ENCODE measurements around the gene USP48.

USP48 gene

GRCh38 chr1:21825393-21825792 is 42.4 kb upstream of the USP48 start:
- WGBS, 2 donors (ENCODE audit: extremely low coverage in 2 of 2, insufficient read length in 2 of 2, insufficient replicate concordance in 1 of 2), result no CpG with 5 or more reads among the region's 7 CpGs
- DNase-seq (ENCODE audit: low spot score), result no peak
- no peak overlapping the region for H2BK12ac ChIP-seq (ENCODE audit: low read length)

GRCh38 chr1:21824926-21825325 is 42.0 kb upstream of the USP48 start:
- Histone ChIP-seq H3K4me3 (ENCODE audit: low read length in 2 of 2) (no peak overlapping the region), H3K14ac (ENCODE audit: low read length) (no peak overlapping the region), H2BK120ac (ENCODE audit: low read depth, low read length) (no peak overlapping the region), H3K23ac (ENCODE audit: low read depth, low read length, poor library complexity) (no peak overlapping the region), H3K4ac (ENCODE audit: low read length) (no peak overlapping the region), H3K9me3 (replicated peaks in 1 of 2; ENCODE audit: control insufficient read depth in 2 of 2, insufficient read depth in 1 of 2, low read depth in 1 of 2, low read length in 2 of 2) (no peaks in the 10 kb centered on the region), H2AK5ac (ENCODE audit: low read depth, low read length) (no peak overlapping the region), H3K18ac (ENCODE audit: low read length) (no peak overlapping the region), H3K9ac (ENCODE audit: low read depth, low read length, poor library complexity) (no peak overlapping the region), H3K79me1 (ENCODE audit: low read depth, low read length) (peaks cover 10% of the 10 kb centered on the region), H3K4me2 (ENCODE audit: insufficient read depth, low read length, poor library complexity, severe bottlenecking) (no peak overlapping the region), H2BK5ac (ENCODE audit: low read length) (no peak overlapping the region), H3K27me3 (ENCODE audit: control insufficient read depth in 3 of 3, insufficient read depth in 3 of 3, low read depth in 1 of 3, low read length in 3 of 3) (no peaks in the 10 kb centered on the region), H2BK15ac (ENCODE audit: low read length) (no peak overlapping the region), H3K27ac (replicated peaks; ENCODE audit: low read length) (no peak overlapping the region), H4K91ac (ENCODE audit: low read depth, low read length, poor library complexity) (no peak overlapping the region), H4K8ac (ENCODE audit: low read depth, low read length) (no peak overlapping the region), H2BK12ac (ENCODE audit: low read length) (no peak overlapping the region), H3K4me1 (ENCODE audit: control insufficient read depth in 2 of 2, insufficient read depth in 1 of 2, low read depth in 1 of 2, low read length in 2 of 2) (no peaks in the 10 kb centered on the region), H3K36me3 (replicated peaks in 1 of 2; ENCODE audit: control insufficient read depth in 2 of 2, insufficient read depth in 2 of 2, low read length in 2 of 2) (peaks cover 37 to 56% of the 10 kb centered on the region in 2 donors), H2AFZ (ENCODE audit: low read length) (no peak overlapping the region)
- no CpG with 5 or more reads among the region's 2 CpGs for WGBS, 2 donors (ENCODE audit: extremely low coverage in 2 of 2, insufficient read length in 2 of 2, insufficient replicate concordance in 1 of 2)
- DNase-seq (ENCODE audit: low spot score), result no peak

More at GRCh38 chr1:21825393-21825792, 42.4 kb upstream of the USP48 start:
- Histone ChIP-seq H3K4me1 (ENCODE audit: control insufficient read depth in 2 of 2, insufficient read depth in 1 of 2, low read depth in 1 of 2, low read length in 2 of 2) (no peaks in the 10 kb centered on the region), H3K4me3 (ENCODE audit: low read length in 2 of 2) (no peak overlapping the region), H3K14ac (ENCODE audit: low read length) (no peak overlapping the region), H3K27me3 (ENCODE audit: control insufficient read depth in 3 of 3, insufficient read depth in 3 of 3, low read depth in 1 of 3, low read length in 3 of 3) (no peaks in the 10 kb centered on the region), H3K79me1 (ENCODE audit: low read depth, low read length) (peaks cover 10% of the 10 kb centered on the region), H3K27ac (replicated peaks; ENCODE audit: low read length) (no peak overlapping the region), H2BK120ac (ENCODE audit: low read depth, low read length) (no peak overlapping the region), H2AFZ (ENCODE audit: low read length) (no peak overlapping the region), H2BK15ac (ENCODE audit: low read length) (no peak overlapping the region), H3K23ac (ENCODE audit: low read depth, low read length, poor library complexity) (peak overlapping the region; percentile 43), H2BK5ac (ENCODE audit: low read length) (no peak overlapping the region), H3K18ac (ENCODE audit: low read length) (peak overlapping the region; percentile 28), H4K8ac (ENCODE audit: low read depth, low read length) (no peak overlapping the region), H3K9me3 (replicated peaks in 1 of 2; ENCODE audit: control insufficient read depth in 2 of 2, insufficient read depth in 1 of 2, low read depth in 1 of 2, low read length in 2 of 2) (no peaks in the 10 kb centered on the region), H3K4me2 (ENCODE audit: insufficient read depth, low read length, poor library complexity, severe bottlenecking) (no peak overlapping the region), H3K36me3 (replicated peaks in 1 of 2; ENCODE audit: control insufficient read depth in 2 of 2, insufficient read depth in 2 of 2, low read length in 2 of 2) (peaks cover 39 to 57% of the 10 kb centered on the region in 2 donors), H3K4ac (ENCODE audit: low read length) (no peak overlapping the region), H4K91ac (ENCODE audit: low read depth, low read length, poor library complexity) (no peak overlapping the region), H3K9ac (ENCODE audit: low read depth, low read length, poor library complexity) (no peak overlapping the region), H2AK5ac (ENCODE audit: low read depth, low read length) (no peak overlapping the region)

- no peak overlapping the region for H3K23ac ChIP-seq (ENCODE audit: low read depth, low read length, poor library complexity)
- no peak overlapping the region for H2AFZ ChIP-seq (ENCODE audit: low read length)
- no peak overlapping the region for H3K18ac ChIP-seq (ENCODE audit: low read length)
- no peak for DNase-seq (ENCODE audit: low spot score)
- H3K4me2 ChIP-seq (ENCODE audit: insufficient read depth, low read length, poor library complexity, severe bottlenecking), result no peak overlapping the region
- H2BK15ac ChIP-seq (ENCODE audit: low read length), result no peak overlapping the region
- H2BK12ac ChIP-seq (ENCODE audit: low read length), result no peak overlapping the region
- no peak overlapping the region for H2AK5ac ChIP-seq (ENCODE audit: low read depth, low read length)
- no peaks in the 10 kb centered on the region for H3K9me3 ChIP-seq (replicated peaks in 1 of 2; ENCODE audit: control insufficient read depth in 2 of 2, insufficient read depth in 1 of 2, low read depth in 1 of 2, low read length in 2 of 2)
- H4K8ac ChIP-seq (ENCODE audit: low read depth, low read length), result no peak overlapping the region
- H2BK120ac ChIP-seq (ENCODE audit: low read depth, low read length), result no peak overlapping the region
- H3K4ac ChIP-seq (ENCODE audit: low read length), result no peak overlapping the region
- peaks cover 10% of the 10 kb centered on the region for H3K79me1 ChIP-seq (ENCODE audit: low read depth, low read length)
- no peak overlapping the region for H3K14ac ChIP-seq (ENCODE audit: low read length)
- H3K36me3 ChIP-seq (replicated peaks in 1 of 2; ENCODE audit: control insufficient read depth in 2 of 2, insufficient read depth in 2 of 2, low read length in 2 of 2), result peaks cover 29 to 48% of the 10 kb centered on the region in 2 donors
- H3K27ac ChIP-seq (replicated peaks; ENCODE audit: low read length), result no peak overlapping the region
- H4K91ac ChIP-seq (ENCODE audit: low read depth, low read length, poor library complexity), result no peak overlapping the region
- H3K4me3 ChIP-seq (ENCODE audit: low read length in 2 of 2), result no peak overlapping the region
- no CpG with 5 or more reads among the region's 22 CpGs for WGBS, 2 donors (ENCODE audit: extremely low coverage in 2 of 2, insufficient read length in 2 of 2, insufficient replicate concordance in 1 of 2)
- peak overlapping the region; percentile 44 for H3K9ac ChIP-seq (ENCODE audit: low read depth, low read length, poor library complexity)
- H2BK5ac ChIP-seq (ENCODE audit: low read length), result no peak overlapping the region
- H3K27me3 ChIP-seq (ENCODE audit: control insufficient read depth in 3 of 3, insufficient read depth in 3 of 3, low read depth in 1 of 3, low read length in 3 of 3), result no peaks in the 10 kb centered on the region
- H3K4me1 ChIP-seq (ENCODE audit: control insufficient read depth in 2 of 2, insufficient read depth in 1 of 2, low read depth in 1 of 2, low read length in 2 of 2), result no peaks in the 10 kb centered on the region
Measured at GRCh38 chr1:21823980-21824702, 41.2 kb upstream of the USP48 start.

GRCh38 chr1:21823206-21823979 is 40.4 kb upstream of the USP48 start:
- no peak overlapping the region for H3K4me3 ChIP-seq (ENCODE audit: low read length in 2 of 2)
- H3K27me3 ChIP-seq (ENCODE audit: control insufficient read depth in 3 of 3, insufficient read depth in 3 of 3, low read depth in 1 of 3, low read length in 3 of 3), result no peaks in the 10 kb centered on the region
- H2BK5ac ChIP-seq (ENCODE audit: low read length), result no peak overlapping the region
- no peak overlapping the region for H2BK12ac ChIP-seq (ENCODE audit: low read length)
- peak overlapping the region; percentile 55 for H3K23ac ChIP-seq (ENCODE audit: low read depth, low read length, poor library complexity)
- H3K79me1 ChIP-seq (ENCODE audit: low read depth, low read length), result peaks cover 8% of the 10 kb centered on the region
- no peak overlapping the region for H2AK5ac ChIP-seq (ENCODE audit: low read depth, low read length)
- WGBS, 2 donors (ENCODE audit: extremely low coverage in 2 of 2, insufficient read length in 2 of 2, insufficient replicate concordance in 1 of 2), result no CpG with 5 or more reads among the region's 44 CpGs
- H4K91ac ChIP-seq (ENCODE audit: low read depth, low read length, poor library complexity), result no peak overlapping the region
- H3K4me2 ChIP-seq (ENCODE audit: insufficient read depth, low read length, poor library complexity, severe bottlenecking), result no peak overlapping the region
- peaks cover 21 to 40% of the 10 kb centered on the region in 2 donors for H3K36me3 ChIP-seq (replicated peaks in 1 of 2; ENCODE audit: control insufficient read depth in 2 of 2, insufficient read depth in 2 of 2, low read length in 2 of 2)
- H3K14ac ChIP-seq (ENCODE audit: low read length), result no peak overlapping the region
- peak overlapping the region; percentile 70 for H4K8ac ChIP-seq (ENCODE audit: low read depth, low read length)
- no peaks in the 10 kb centered on the region for H3K9me3 ChIP-seq (replicated peaks in 1 of 2; ENCODE audit: control insufficient read depth in 2 of 2, insufficient read depth in 1 of 2, low read depth in 1 of 2, low read length in 2 of 2)
- no peak overlapping the region for H2AFZ ChIP-seq (ENCODE audit: low read length)
- no peak overlapping the region for H3K18ac ChIP-seq (ENCODE audit: low read length)
- no peak overlapping the region for H2BK15ac ChIP-seq (ENCODE audit: low read length)
- peak overlapping the region; percentile 91 for H2BK120ac ChIP-seq (ENCODE audit: low read depth, low read length)
- H3K4me1 ChIP-seq (ENCODE audit: control insufficient read depth in 2 of 2, insufficient read depth in 1 of 2, low read depth in 1 of 2, low read length in 2 of 2), result peaks cover 0 to 2% of the 10 kb centered on the region in 2 donors
- no peak overlapping the region for H3K9ac ChIP-seq (ENCODE audit: low read depth, low read length, poor library complexity)
- H3K4ac ChIP-seq (ENCODE audit: low read length), result no peak overlapping the region
- DNase-seq (ENCODE audit: low spot score), result no peak
- H3K27ac ChIP-seq (replicated peaks; ENCODE audit: low read length), result no peak overlapping the region
